Endothelial cell of umbilical vein (primary cell): ENCODE results near the gene GRAMD1B. TPM values are rescaled to one million over a fixed set of nuclear protein-coding genes. Genes with fewer than 3 reads are reported as not detected.

ENCODE experiments used
- BruUV-seq: library from RNA; stranded (reverse); fragments of 400-500 nt; replicated peaks from 2 replicates; lab custom pipeline; 2021; lab: Mats Ljungman, UMichigan
- CTCF ChIA-PET: fragments of 300-600, 350-600 bp; sonication (Branson Sonifier 250); formaldehyde crosslinking; loops from one replicate; lab custom pipeline; 2021; ENCODE audit warnings: antibody characterized with exemption, inconsistent platforms; lab: Charles Lee
- POLR2A ChIA-PET: fragments of 300-600, 350-600 bp; sonication (Branson Sonifier 250); formaldehyde crosslinking; loops from one replicate; lab custom pipeline; 2021; ENCODE audit warnings: antibody characterized with exemption, inconsistent platforms; lab: Charles Lee
- DNase-seq: peaks from one replicate; pipeline ENCODE4 v3.0.0-alpha.2; 2011; ENCODE audit warnings: low read depth, low spot score
- FAIRE-seq: peaks from 2 replicates; lab custom pipeline; 2011; peaks lifted over from hg19 to GRCh38; lab: Jason Lieb, UNC
- H2AFZ ChIP-seq: 2 replicates; pipeline ENCODE4 v1.6.0; 2012; ENCODE audit warnings: low read depth, low read length, control low read depth, inconsistent platforms
- H3K27ac ChIP-seq: 2 replicates; pipeline ENCODE4 v1.5.1; 2011; ENCODE audit warnings: low read depth, mild to moderate bottlenecking, control low read depth, low read length, moderate library complexity; ENCODE audit not compliant: insufficient read depth
- H3K27me3 ChIP-seq, 2 experiments: 2 replicates each; pipeline versions ENCODE4 v1.6.0 to v1.6.1; 2011; ENCODE audit warnings: low read length in 2 of 2, mixed read lengths in 1 of 2; ENCODE audit not compliant: control insufficient read depth in 2 of 2, insufficient read depth in 2 of 2
- H3K36me3 ChIP-seq, 2 experiments: 2 replicates in 1 of 2; 3 replicates in 1 of 2; pipeline ENCODE4 v1.5.1; 2011; ENCODE audit warnings: low read length in 2 of 2, mild to moderate bottlenecking in 1 of 2, moderate library complexity in 1 of 2; ENCODE audit not compliant: control insufficient read depth in 2 of 2, insufficient read depth in 2 of 2; ENCODE audit errors: extremely low read depth in 1 of 2
- H3K4me1 ChIP-seq: 3 replicates; pipeline ENCODE4 v1.5.1; 2011; ENCODE audit warnings: mild to moderate bottlenecking, low read length; ENCODE audit not compliant: control insufficient read depth, insufficient read depth; ENCODE audit errors: extremely low read depth
- H3K4me2 ChIP-seq: 2 replicates; pipeline ENCODE4 v1.6.1; 2011; ENCODE audit warnings: low read length, control low read depth, mixed read lengths; ENCODE audit not compliant: insufficient read depth
- H3K4me3 ChIP-seq, 3 experiments: fragments of 200-600 bp in 1 of 3; sonication (generic), shearing (Covaris generic) in 1 of 3; replicated peaks in 1 of 3; 2 replicates each; pipeline ENCODE4 v1.5.1; 2011 to 2016; ENCODE audit warnings: control low read depth in 3 of 3, low read length in 3 of 3, mild to moderate bottlenecking in 2 of 3, inconsistent platforms in 1 of 3, low read depth in 1 of 3, moderate library complexity in 1 of 3; ENCODE audit not compliant: insufficient read depth in 1 of 3
- H3K79me2 ChIP-seq: 2 replicates; pipeline ENCODE4 v1.6.0; 2012; ENCODE audit warnings: low read length, inconsistent platforms; ENCODE audit not compliant: control insufficient read depth, insufficient read depth
- H3K9ac ChIP-seq: replicated peaks from 2 replicates; pipeline ENCODE3; 2011; ENCODE audit warnings: low read length, control low read depth; ENCODE audit not compliant: insufficient read depth; ENCODE audit errors: extremely low read depth
- H3K9me1 ChIP-seq: replicated peaks from 3 replicates; pipeline ENCODE4 v1.6.0; 2011; ENCODE audit warnings: mild to moderate bottlenecking, low read length; ENCODE audit not compliant: control insufficient read depth, insufficient read depth; ENCODE audit errors: extremely low read depth
- H3K9me3 ChIP-seq: replicated peaks from 2 replicates; pipeline ENCODE4 v1.5.1; 2012; ENCODE audit warnings: low read length, inconsistent platforms; ENCODE audit not compliant: control insufficient read depth, insufficient read depth
- H4K20me1 ChIP-seq: replicated peaks from 2 replicates; pipeline ENCODE3; 2011; ENCODE audit warnings: mild to moderate bottlenecking, low read length; ENCODE audit not compliant: control insufficient read depth, insufficient read depth; ENCODE audit errors: extremely low read depth
- EZH2 ChIP-seq: IDR thresholded peaks from 2 replicates; pipeline ENCODE4 v1.6.1; 2012; ENCODE audit warnings: borderline replicate concordance, low read depth, mild to moderate bottlenecking, moderate library complexity, low read length, inconsistent platforms; ENCODE audit not compliant: severe bottlenecking
- FOS ChIP-seq: IDR thresholded peaks from 2 replicates; pipeline ENCODE4 v1.6.1; 2011; ENCODE audit warnings: mild to moderate bottlenecking, low read length, moderate library complexity, borderline replicate concordance; ENCODE audit not compliant: insufficient read depth
- GATA2 ChIP-seq: IDR thresholded peaks from 2 replicates; pipeline ENCODE4 v1.7.0; 2011; ENCODE audit warnings: low read depth, mild to moderate bottlenecking, moderate library complexity, mixed read lengths, low read length; ENCODE audit not compliant: insufficient read length, insufficient read depth
- JUN ChIP-seq: IDR thresholded peaks from 2 replicates; pipeline ENCODE4 v1.6.1; 2011; ENCODE audit warnings: borderline replicate concordance, low read depth; ENCODE audit not compliant: insufficient read length, insufficient read depth
- MYC ChIP-seq: IDR thresholded peaks from one replicate; pipeline ENCODE4 v1.6.1; 2011; ENCODE audit warnings: mild to moderate bottlenecking, low read depth, low read length
- POLR2A ChIP-seq: IDR thresholded peaks from 2 replicates; pipeline ENCODE4 v1.6.1; 2012; ENCODE audit warnings: low read depth, mild to moderate bottlenecking, control low read depth, low read length
- POLR2AphosphoS5 ChIP-seq: IDR thresholded peaks from 2 replicates; pipeline ENCODE4 v1.6.1; 2012; ENCODE audit warnings: low read depth, mild to moderate bottlenecking, control low read depth, low read length, moderate library complexity; ENCODE audit not compliant: insufficient read depth
- dilution Hi-C: fragments of 300-500 bp; cut with MboI; formaldehyde crosslinking; loops from one replicate; pipeline ENCODE4 v1.15.0; 2019; ENCODE audit warnings: low sequenced_read_pairs; ENCODE audit not compliant: extremely low pct_ligation_motif_present
- intact Hi-C: fragments of 100-400 bp; cut with micrococcal nuclease; formaldehyde crosslinking; loops from one replicate; pipeline ENCODE4 v1.10.0; 2022
- polyA plus RNA-seq, 4 experiments: library from polyadenylated mRNA; depleted of rRNA in 3 of 4; stranded (reverse) in 3 of 4; unstranded in 1 of 4; fragments of >200 nt; gene quantifications; 2 replicates each; pipeline versions ENCODE4 v1.2.1 to v1.2.3, GENCODE V29; 2011 to 2012; ENCODE audit warnings: missing spikeins in 1 of 4
- total RNA-seq: library from RNA; stranded (reverse); gene quantifications from 2 replicates; pipeline ENCODE4 v1.2.3, GENCODE V29; 2021
- TF ChIP-seq, protein P1 (sequence below): IDR thresholded peaks from 2 replicates; pipeline ENCODE4 v1.6.1; 2011; ENCODE audit not compliant: insufficient read depth, insufficient read length
- TF ChIP-seq, protein P2 (sequence below), 2 donors: IDR thresholded peaks; 1 replicate in 1 of 2; 2 replicates in 1 of 2; pipeline ENCODE4 v1.5.1; 2011; ENCODE audit warnings: low read length in 2 of 2, mild to moderate bottlenecking in 2 of 2, moderate library complexity in 2 of 2, control low read depth in 1 of 2, inconsistent platforms in 1 of 2, low read depth in 1 of 2; ENCODE audit not compliant: insufficient read depth in 1 of 2; ENCODE audit errors: extremely low read depth in 1 of 2

The GRAMD1B gene
- total and polyA plus RNA-seq, 2 donors (not counting 3 experiments of a cell fraction or from before 2014, with no cell fraction given): 5.1 to 11.1 TPM

DNA sequence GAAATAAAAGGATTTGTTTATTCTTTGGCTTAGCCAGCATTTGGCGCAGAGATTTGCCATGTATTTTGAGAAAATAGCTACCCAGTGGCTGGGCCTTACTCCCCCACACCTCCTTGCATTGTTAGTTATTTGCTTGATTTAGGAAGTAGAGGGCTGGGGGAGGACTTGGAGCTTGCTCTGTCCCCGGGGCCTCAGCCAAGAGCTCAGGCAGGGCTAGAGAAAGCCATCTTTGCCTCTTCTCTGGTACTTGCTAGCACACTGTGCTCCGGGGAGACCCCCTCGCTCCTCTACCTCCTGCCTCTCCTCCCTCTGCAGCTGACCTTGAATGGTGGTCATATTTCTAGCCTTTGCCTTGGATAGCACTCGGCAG lies 131.3 kb downstream of the GRAMD1B start:
- intact Hi-C loops (no loop called here), dilution Hi-C loops (no loop called here)
- Histone ChIP-seq H3K4me2 (no peak overlapping the region), H3K4me1 (no peaks in the 10 kb centered on the region), H3K9me3 (no peaks in the 10 kb centered on the region), H3K4me3 (no peak overlapping the region), H4K20me1 (no peaks in the 10 kb centered on the region), H3K36me3 (no peaks in the 10 kb centered on the region), H3K27ac (no peak overlapping the region), H3K9me1 (no peaks in the 10 kb centered on the region), H3K9ac (no peak overlapping the region), H2AFZ (no peak overlapping the region), H3K27me3 (peaks cover 0 to 9% of the 10 kb centered on the region in 2 experiments), H3K79me2 (no peaks in the 10 kb centered on the region)
- POLR2A ChIA-PET: no interaction called here
- TF ChIP-seq JUN: no peak
- TF ChIP-seq, protein P1, sequence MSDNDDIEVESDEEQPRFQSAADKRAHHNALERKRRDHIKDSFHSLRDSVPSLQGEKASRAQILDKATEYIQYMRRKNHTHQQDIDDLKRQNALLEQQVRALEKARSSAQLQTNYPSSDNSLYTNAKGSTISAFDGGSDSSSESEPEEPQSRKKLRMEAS: no peak
- no peak for TF ChIP-seq MYC
- no peak for TF ChIP-seq FOS
- TF ChIP-seq POLR2A: no peak
- TF ChIP-seq, protein P2, sequence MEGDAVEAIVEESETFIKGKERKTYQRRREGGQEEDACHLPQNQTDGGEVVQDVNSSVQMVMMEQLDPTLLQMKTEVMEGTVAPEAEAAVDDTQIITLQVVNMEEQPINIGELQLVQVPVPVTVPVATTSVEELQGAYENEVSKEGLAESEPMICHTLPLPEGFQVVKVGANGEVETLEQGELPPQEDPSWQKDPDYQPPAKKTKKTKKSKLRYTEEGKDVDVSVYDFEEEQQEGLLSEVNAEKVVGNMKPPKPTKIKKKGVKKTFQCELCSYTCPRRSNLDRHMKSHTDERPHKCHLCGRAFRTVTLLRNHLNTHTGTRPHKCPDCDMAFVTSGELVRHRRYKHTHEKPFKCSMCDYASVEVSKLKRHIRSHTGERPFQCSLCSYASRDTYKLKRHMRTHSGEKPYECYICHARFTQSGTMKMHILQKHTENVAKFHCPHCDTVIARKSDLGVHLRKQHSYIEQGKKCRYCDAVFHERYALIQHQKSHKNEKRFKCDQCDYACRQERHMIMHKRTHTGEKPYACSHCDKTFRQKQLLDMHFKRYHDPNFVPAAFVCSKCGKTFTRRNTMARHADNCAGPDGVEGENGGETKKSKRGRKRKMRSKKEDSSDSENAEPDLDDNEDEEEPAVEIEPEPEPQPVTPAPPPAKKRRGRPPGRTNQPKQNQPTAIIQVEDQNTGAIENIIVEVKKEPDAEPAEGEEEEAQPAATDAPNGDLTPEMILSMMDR (IDR thresholded peaks at IDR 0.05; ENCODE audit: extremely low read depth in 1 of 2, insufficient read depth in 1 of 2, low read depth in 1 of 2, low read length in 2 of 2): no peak
- no peak for TF ChIP-seq EZH2
- no peak for TF ChIP-seq GATA2
- TF ChIP-seq POLR2AphosphoS5: no peak
- CTCF ChIA-PET: interaction anchor here (0.6 to 3.2 kb wide), 16 partner anchors 10 to 932 kb away, joined by 3 to 15 read pairs (median 3); no protein-coding TSS in a partner anchor
- DNase-seq (no peak), FAIRE-seq (no peak)
- no TSS peak for BruUV-seq
